Measurements from ENCODE around the gene OR9Q2.

The OR9Q2 gene

DNA sequence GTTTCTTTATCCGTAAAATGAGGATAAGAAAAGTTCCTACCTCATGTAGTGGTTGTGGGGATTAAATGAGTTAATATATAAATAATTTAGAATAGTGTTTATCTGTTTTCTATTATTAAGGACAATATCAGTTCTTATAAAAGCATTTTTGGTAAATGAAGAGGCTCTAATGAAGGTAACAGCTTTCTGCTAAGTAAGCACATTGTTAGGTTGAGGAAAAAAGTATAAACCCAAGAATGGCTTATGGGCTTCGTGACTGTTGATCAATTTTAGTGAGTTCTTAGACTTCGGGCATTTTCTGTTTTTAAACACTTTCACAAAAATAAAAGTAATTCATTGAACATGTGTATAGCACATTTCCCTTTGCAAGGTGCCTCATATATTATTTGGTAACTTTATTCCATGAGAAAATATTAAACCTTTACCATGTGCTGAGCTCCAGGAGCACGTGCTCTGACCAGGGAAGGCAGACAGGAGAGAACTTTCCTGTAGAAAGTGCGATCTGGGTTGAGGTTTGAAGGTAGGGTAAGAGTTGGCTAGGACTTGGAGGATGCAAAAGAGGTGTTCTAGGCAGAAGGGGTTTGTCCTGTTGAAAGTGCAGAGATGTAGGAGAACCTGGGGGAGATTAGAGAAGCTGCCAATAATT is 11.3 kb upstream of the OR9Q2 start:
- ChIA-PET POLR2A (no interaction called here), CTCF (interaction anchor here (1.3 kb wide), 1 partner anchor 9 kb away, joined by 3 read pairs; no protein-coding TSS in a partner anchor)
- TF ChIP-seq, protein P1, sequence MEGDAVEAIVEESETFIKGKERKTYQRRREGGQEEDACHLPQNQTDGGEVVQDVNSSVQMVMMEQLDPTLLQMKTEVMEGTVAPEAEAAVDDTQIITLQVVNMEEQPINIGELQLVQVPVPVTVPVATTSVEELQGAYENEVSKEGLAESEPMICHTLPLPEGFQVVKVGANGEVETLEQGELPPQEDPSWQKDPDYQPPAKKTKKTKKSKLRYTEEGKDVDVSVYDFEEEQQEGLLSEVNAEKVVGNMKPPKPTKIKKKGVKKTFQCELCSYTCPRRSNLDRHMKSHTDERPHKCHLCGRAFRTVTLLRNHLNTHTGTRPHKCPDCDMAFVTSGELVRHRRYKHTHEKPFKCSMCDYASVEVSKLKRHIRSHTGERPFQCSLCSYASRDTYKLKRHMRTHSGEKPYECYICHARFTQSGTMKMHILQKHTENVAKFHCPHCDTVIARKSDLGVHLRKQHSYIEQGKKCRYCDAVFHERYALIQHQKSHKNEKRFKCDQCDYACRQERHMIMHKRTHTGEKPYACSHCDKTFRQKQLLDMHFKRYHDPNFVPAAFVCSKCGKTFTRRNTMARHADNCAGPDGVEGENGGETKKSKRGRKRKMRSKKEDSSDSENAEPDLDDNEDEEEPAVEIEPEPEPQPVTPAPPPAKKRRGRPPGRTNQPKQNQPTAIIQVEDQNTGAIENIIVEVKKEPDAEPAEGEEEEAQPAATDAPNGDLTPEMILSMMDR (IDR thresholded peaks at IDR 0.05; ENCODE audit: control extremely low read depth, extremely low read depth, low read depth, missing control alignments), result no peak
- no peak for DNase-seq (ENCODE audit: extremely low spot score)

DNA sequence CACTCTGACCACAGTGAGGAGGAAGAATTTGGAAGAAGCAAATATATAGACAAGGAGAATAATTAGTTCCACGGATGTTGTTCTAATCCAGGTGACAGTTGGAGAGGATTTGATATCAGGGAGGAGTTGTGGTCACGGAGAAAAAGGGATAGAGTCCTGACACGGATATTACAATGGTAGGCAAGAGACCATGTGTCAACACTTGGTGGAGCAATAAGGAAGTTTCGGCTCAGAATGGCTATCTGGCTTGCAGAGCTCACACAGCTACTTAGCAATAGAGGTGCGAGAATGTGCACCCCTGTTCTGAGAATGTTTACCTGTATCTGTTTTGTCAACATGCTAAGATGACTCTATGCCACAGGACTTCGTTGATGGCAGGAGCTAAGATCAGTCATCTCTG is 10.4 kb upstream of the OR9Q2 start:
- POLR2A ChIA-PET, result no interaction called here
- TF ChIP-seq, protein P1 (IDR thresholded peaks at IDR 0.05; ENCODE audit: control extremely low read depth, extremely low read depth, low read depth, missing control alignments), result no peak
- CTCF ChIA-PET, result no interaction called here
- no peak for DNase-seq (ENCODE audit: extremely low spot score)

DNA sequence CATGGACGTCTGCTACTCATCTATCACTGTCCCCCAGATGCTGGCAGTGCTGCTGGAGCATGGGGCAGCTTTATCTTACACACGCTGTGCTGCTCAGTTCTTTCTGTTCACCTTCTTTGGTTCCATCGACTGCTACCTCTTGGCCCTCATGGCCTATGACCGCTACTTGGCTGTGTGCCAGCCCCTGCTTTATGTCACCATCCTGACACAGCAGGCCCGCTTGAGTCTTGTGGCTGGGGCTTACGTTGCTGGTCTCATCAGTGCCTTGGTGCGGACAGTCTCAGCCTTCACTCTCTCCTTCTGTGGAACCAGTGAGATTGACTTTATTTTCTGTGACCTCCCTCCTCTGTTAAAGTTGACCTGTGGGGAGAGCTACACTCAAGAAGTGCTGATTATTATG is 9.2 kb upstream of the OR9Q2 start:
- ChIA-PET CTCF (no interaction called here), POLR2A (no interaction called here)
- TF ChIP-seq, protein P1 (IDR thresholded peaks at IDR 0.05; ENCODE audit: control extremely low read depth, extremely low read depth, low read depth, missing control alignments), result no peak
- DNase-seq (ENCODE audit: extremely low spot score), result no peak

DNA sequence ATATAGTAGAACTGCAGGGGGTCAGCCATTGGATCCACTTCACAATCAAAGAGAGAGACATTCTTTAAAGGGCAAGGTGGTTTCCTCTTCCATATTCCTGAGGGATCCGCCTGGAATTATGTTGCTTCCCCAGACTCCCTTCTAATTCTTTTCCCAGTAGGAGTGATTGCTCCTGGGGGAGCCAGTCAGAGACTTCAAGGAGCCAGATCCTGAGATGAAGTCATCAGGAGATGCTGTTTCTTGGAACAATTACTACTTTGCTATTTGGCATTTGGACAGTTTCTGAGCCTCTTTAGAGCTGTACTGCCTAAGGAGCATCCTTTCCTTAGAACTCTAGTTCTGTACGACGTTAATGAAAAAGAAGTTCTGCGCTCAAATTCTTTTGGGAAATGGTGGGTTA is 1.9 kb upstream of the OR9Q2 start:
- DNase-seq (ENCODE audit: extremely low spot score), result no peak
- TF ChIP-seq, protein P1 (IDR thresholded peaks at IDR 0.05; ENCODE audit: control extremely low read depth, extremely low read depth, low read depth, missing control alignments), result no peak
- POLR2A ChIA-PET, result no interaction called here
- CTCF ChIA-PET, result interaction anchor here (1.5 kb wide), 1 partner anchor 10 kb away, joined by 3 read pairs; no protein-coding TSS in a partner anchor

DNA sequence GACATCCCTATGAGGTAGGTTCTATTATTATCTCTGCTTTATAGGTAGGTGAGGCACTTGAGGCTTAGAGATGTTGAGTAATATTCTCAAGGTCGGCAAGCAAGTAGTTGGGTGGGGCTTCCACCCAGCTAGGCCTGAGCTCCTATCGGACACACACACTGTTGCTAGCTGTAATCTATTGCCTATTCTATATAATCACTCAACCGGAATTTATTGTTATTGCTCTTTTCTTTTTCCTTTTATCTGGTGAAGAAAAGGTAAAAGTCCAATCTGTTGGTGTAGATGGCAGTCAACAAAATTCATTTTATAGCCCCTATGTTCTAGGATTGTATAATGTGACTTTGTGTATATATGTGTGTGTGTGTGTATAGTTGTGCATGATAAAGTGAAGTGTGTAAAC is 3.4 kb downstream of the OR9Q2 start:
- CTCF ChIA-PET, result no interaction called here
- POLR2A ChIA-PET, result no interaction called here
- no peak for DNase-seq (ENCODE audit: extremely low spot score)
- TF ChIP-seq, protein P1 (IDR thresholded peaks at IDR 0.05; ENCODE audit: control extremely low read depth, extremely low read depth, low read depth, missing control alignments), result no peak

DNA sequence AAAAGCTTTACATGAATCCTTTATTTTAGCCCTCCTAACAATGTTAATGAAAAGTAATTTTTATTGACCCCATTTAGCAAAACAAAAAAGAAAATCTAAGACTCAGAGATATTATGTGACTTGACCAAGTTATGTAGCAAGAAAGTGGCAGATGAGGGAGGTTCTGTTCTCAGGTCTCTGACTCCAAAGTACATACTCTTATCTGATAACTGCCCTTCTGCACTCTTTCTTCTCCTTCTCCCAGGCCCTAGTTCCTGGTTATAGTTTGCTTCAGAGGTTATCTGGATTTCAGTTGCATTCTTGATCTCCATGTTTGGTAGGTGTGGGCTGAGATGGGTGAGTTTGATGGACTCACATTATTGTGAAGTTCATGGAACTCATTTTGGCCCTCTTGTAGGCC is 4.5 kb downstream of the OR9Q2 start:
- POLR2A ChIA-PET, result no interaction called here
- no peak for DNase-seq (ENCODE audit: extremely low spot score)
- CTCF ChIA-PET, result no interaction called here
- TF ChIP-seq, protein P1 (IDR thresholded peaks at IDR 0.05; ENCODE audit: control extremely low read depth, extremely low read depth, low read depth, missing control alignments), result no peak
